Activated B cell treated with CpG ODN at 0.5 μM for 24 hours (primary cell): ENCODE measurements around the gene MTFP1. TPM values are rescaled to one million over a fixed set of nuclear protein-coding genes. Genes with fewer than 3 reads are reported as not detected.

ENCODE experiments used
- ATAC-seq: fragments of 200-7000 bp; cut with Tn5 transposase; one replicate; pipeline ENCODE4 v1.10.0; 2021; ENCODE audit warnings: low read depth, mild to moderate bottlenecking, moderate library complexity
- CTCF ChIA-PET: fragments of 350-600 bp; sonication (Branson Sonifier 250); formaldehyde crosslinking; loops from one replicate; lab custom pipeline; 2021; ENCODE audit warnings: antibody characterized with exemption; lab: Charles Lee
- POLR2A ChIA-PET: fragments of 350-600 bp; sonication (Branson Sonifier 250); formaldehyde crosslinking; loops from one replicate; lab custom pipeline; 2021; ENCODE audit warnings: antibody characterized with exemption; lab: Charles Lee
- DNase-seq: peaks from one replicate; pipeline ENCODE4 v3.0.0; 2022
- H3K27ac Mint-ChIP-seq: one replicate; pipeline ENCODE4 v1.8.0; 2020; ENCODE audit warnings: mixed read lengths
- H3K27me3 Mint-ChIP-seq: one replicate; pipeline ENCODE4 v1.8.0; 2021; ENCODE audit warnings: mixed read lengths
- H3K36me3 Mint-ChIP-seq: one replicate; pipeline ENCODE4 v1.8.0; 2021; ENCODE audit warnings: low read depth, mixed read lengths
- H3K4me1 Mint-ChIP-seq: one replicate; pipeline ENCODE4 v1.8.0; 2021; ENCODE audit warnings: mixed read lengths
- H3K4me3 Mint-ChIP-seq: one replicate; pipeline ENCODE4 v1.8.0; 2020; ENCODE audit warnings: mild to moderate bottlenecking, mixed read lengths
- H3K9me3 Mint-ChIP-seq: one replicate; pipeline ENCODE4 v1.8.0; 2020; ENCODE audit warnings: mixed read lengths
- CTCF ChIP-seq: fragments of 200-600 bp; IDR thresholded peaks from one replicate; pipeline ENCODE4 v1.8.0; 2022; ENCODE audit warnings: antibody characterized with exemption, mild to moderate bottlenecking
- intact Hi-C: fragments of 100-400 bp; cut with micrococcal nuclease; formaldehyde crosslinking; loops from one replicate; pipeline ENCODE4 v1.15.1; 2024
- total RNA-seq: library from RNA; stranded (reverse); gene quantifications from 2 replicates; pipeline ENCODE4 v1.2.3, GENCODE V29; 2022

MTFP1 gene
- total RNA-seq, 1 donor from 2014 or later, result 33.9 TPM

- peaks cover 14% of the 10 kb centered on the region for H3K4me1 Mint-ChIP-seq
- ATAC-seq (no peak), DNase-seq (no peak)
- H3K27ac Mint-ChIP-seq, result no peak overlapping the region
- no peak for TF ChIP-seq CTCF
- peak overlapping the region; percentile 84 for H3K4me3 Mint-ChIP-seq
- ChIA-PET CTCF (interaction anchor here (0.9 to 11.3 kb wide), 4 partner anchors 59 to 122 kb away, joined by 3 to 275 read pairs (median 16); partner anchors contain the start of genes CASTOR1 and TBC1D10A), POLR2A (interaction anchor here (1.0 kb wide), 1 partner anchor 98 kb away, joined by 4 read pairs; no protein-coding TSS in a partner anchor)
- intact Hi-C loops, result no loop called here
- no peaks in the 10 kb centered on the region for H3K9me3 Mint-ChIP-seq
- H3K36me3 Mint-ChIP-seq, result no peaks in the 10 kb centered on the region
- peaks cover 3% of the 10 kb centered on the region for H3K27me3 Mint-ChIP-seq
Measured at GRCh38 chr22:30385942-30386341, 39.6 kb upstream of the MTFP1 start.

DNA sequence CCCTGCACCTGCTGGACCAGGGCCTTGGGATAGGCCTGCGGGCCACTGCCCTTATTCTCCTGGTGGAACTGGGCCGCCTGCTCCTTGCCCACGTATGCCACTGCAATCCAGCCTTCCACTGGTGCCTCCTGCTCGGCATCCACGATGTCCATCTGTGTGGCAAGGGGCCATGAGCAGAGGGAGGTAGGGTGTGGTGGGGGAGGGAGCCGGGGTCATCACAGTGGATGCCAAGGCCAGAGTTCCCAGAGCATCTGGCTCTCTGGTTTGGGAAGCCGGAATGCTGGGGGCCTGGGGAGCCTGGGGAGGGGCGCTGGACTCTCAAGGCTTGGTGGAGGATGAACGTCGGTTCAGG lies 39.0 kb upstream of the MTFP1 start:
- Mint-ChIP-seq H3K27ac (peak overlapping the region; percentile 41), H3K9me3 (no peaks in the 10 kb centered on the region), H3K36me3 (no peaks in the 10 kb centered on the region), H3K4me1 (peaks cover 20% of the 10 kb centered on the region), H3K4me3 (peak overlapping the region; percentile 84), H3K27me3 (peaks cover 3% of the 10 kb centered on the region)
- ATAC-seq, result no peak
- no peak for TF ChIP-seq CTCF
- DNase-seq, result no peak
- intact Hi-C loops, result no loop called here
- CTCF ChIA-PET, result interaction anchor here (0.9 to 11.3 kb wide), 6 partner anchors 37 to 125 kb away, joined by 3 to 275 read pairs (median 7); partner anchors contain the start of genes CASTOR1 and TBC1D10A
- POLR2A ChIA-PET, result interaction anchor here (1.0 to 1.4 kb wide), 2 partner anchors 98 kb away, joined by 4 to 41 read pairs; partner anchors contain the start of gene CASTOR1

- peak; percentile 94 for DNase-seq
- ATAC-seq, result peak; percentile 85
- no peaks in the 10 kb centered on the region for H3K9me3 Mint-ChIP-seq
- peaks cover 25% of the 10 kb centered on the region for H3K4me1 Mint-ChIP-seq
- no peaks in the 10 kb centered on the region for H3K36me3 Mint-ChIP-seq
- no peak for TF ChIP-seq CTCF
- peaks cover 3% of the 10 kb centered on the region for H3K27me3 Mint-ChIP-seq
- ChIA-PET POLR2A (interaction anchor here (0.8 to 1.9 kb wide), 4 partner anchors 9 to 99 kb away, joined by 4 to 41 read pairs (median 5); partner anchors contain the start of genes CASTOR1, SEC14L2 and TBC1D10A), CTCF (interaction anchor here (0.6 to 11.3 kb wide), 20 partner anchors 12 to 279 kb away, joined by 3 to 275 read pairs (median 5); partner anchors contain the start of genes CASTOR1, CCDC157 and SF3A1)
- intact Hi-C loops, result loop anchor here (1.0 kb wide), 6 partner anchors 30 to 279 kb away; partner anchors contain the start of gene CCDC157
- peak within 1 kb of the TSS; percentile 41 for H3K27ac Mint-ChIP-seq
- H3K4me3 Mint-ChIP-seq, result peak within 1 kb of the TSS; percentile 84
Measured at GRCh38 chr22:30386960-30387827, 38.4 kb upstream of the MTFP1 start, which contains the start of gene RNF215. TSS of gene RNF215 (minus strand) at chr22:30387411. CDS start at chr22:30387313, 98 bp downstream.

DNA sequence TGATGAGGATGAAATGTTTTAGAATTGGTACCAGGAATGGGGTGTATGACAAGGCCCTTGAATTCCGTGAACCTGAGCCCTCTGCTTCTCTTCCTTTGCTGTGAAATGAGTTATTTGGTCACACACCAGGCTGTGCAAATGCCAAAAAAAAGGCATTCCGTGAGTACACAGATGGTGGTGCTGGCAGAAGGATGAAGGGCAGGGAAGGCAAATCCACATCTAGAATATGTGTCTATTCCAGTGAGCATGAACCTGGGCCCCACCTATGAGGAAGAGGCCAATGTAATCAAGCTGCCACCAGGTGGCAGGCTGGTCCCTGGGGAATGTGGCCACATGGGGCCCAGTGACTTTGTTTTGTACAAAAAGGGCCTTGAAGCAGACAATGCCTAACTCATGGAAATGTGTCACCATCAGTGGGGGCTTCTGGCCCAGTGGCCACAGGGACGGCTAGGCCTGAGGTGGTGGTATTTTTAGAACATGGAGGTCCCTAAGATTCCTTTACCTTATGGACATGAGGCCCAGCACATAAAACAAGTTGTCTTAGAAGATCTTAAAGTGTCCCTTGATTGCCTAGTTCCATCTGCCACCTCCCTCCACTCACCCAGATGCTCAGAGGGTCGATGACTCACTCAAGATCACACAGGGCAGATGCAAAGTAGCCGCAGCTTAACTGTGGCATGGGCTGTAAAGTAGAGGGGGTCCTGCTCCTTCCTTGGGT lies 34.4 kb upstream of the MTFP1 start:
- DNase-seq (peak; percentile 71), ATAC-seq (peak; percentile 62)
- POLR2A ChIA-PET, result interaction anchor here (1.1 to 4.8 kb wide), 3 partner anchors 34 to 84 kb away, joined by 3 to 42 read pairs (median 10); partner anchors contain the start of genes CCDC157, MTFP1 and SF3A1
- CTCF ChIA-PET, result interaction anchor here (0.9 to 11.3 kb wide), 11 partner anchors 10 to 284 kb away, joined by 3 to 275 read pairs (median 3); partner anchors contain the start of genes CASTOR1 and MTFP1
- intact Hi-C loops, result loop anchor here (1.0 kb wide), 4 partner anchors 35 to 211 kb away; no protein-coding TSS in a partner anchor
- Mint-ChIP-seq H3K27me3 (peaks cover 16% of the 10 kb centered on the region), H3K9me3 (no peaks in the 10 kb centered on the region), H3K4me3 (no peak overlapping the region), H3K4me1 (peaks cover 31% of the 10 kb centered on the region), H3K36me3 (no peaks in the 10 kb centered on the region), H3K27ac (peak overlapping the region; percentile 86)
- TF ChIP-seq CTCF, result no peak
